ENCODE data around the gene FGF22. TPM values are rescaled to one million over a fixed set of nuclear protein-coding genes. Genes with fewer than 3 reads are reported as not detected.
"Not testable (repeated sequence)": the region's sequence is repeated elsewhere in the genome, so short reads cannot be mapped to it uniquely, and the experiment has no call there.

FGF22 gene
- total RNA-seq, 2 donors from 2014 or later: 0.27 to 0.56 TPM

DNA sequence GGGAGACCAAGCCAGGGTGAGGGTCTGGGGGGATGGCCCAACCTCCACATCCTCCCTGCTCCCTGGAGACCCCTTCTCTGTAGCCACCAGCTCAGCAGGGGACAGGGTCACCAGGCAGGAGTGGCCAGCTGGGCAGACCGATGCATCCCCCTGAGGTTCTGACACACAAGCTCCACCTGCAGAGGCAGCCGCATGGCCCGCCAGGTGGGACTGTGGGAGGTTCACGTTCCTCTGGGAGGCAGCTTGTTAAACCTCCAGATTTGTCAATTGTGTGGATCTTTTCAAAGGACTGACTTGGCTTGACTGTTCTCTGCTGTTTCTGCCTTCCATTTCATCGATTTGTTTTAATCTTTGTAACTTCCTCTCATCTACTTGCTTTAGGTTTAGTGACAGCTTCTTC lies 14.4 kb upstream of the FGF22 start:
- ATAC-seq (ENCODE audit: insufficient number of reproducible peaks, low FRiP score, low read depth) (no peak), DNase-seq (ENCODE audit: low spot score) (no peak)
- Histone ChIP-seq H3K4me3 (no peak overlapping the region), H3K9me3 (no peaks in the 10 kb centered on the region), H3K4me1 (ENCODE audit: control insufficient read depth in 1 of 2, low read depth in 2 of 2) (no peaks in the 10 kb centered on the region), H3K27ac (no peak overlapping the region), H3K36me3 (peaks cover 22% of the 10 kb centered on the region), H3K27me3 (replicated peaks; ENCODE audit: insufficient read depth) (no peaks in the 10 kb centered on the region)
- TF ChIP-seq, protein P1, sequence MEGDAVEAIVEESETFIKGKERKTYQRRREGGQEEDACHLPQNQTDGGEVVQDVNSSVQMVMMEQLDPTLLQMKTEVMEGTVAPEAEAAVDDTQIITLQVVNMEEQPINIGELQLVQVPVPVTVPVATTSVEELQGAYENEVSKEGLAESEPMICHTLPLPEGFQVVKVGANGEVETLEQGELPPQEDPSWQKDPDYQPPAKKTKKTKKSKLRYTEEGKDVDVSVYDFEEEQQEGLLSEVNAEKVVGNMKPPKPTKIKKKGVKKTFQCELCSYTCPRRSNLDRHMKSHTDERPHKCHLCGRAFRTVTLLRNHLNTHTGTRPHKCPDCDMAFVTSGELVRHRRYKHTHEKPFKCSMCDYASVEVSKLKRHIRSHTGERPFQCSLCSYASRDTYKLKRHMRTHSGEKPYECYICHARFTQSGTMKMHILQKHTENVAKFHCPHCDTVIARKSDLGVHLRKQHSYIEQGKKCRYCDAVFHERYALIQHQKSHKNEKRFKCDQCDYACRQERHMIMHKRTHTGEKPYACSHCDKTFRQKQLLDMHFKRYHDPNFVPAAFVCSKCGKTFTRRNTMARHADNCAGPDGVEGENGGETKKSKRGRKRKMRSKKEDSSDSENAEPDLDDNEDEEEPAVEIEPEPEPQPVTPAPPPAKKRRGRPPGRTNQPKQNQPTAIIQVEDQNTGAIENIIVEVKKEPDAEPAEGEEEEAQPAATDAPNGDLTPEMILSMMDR (IDR thresholded peaks at IDR 0.05): no peak

- not testable (repeated sequence) for ATAC-seq (ENCODE audit: insufficient number of reproducible peaks, low FRiP score, low read depth)
- H3K36me3 ChIP-seq: peaks cover 19% of the 10 kb centered on the region
Measured at GRCh38 chr19:626566-626965, 13.1 kb upstream of the FGF22 start.

GRCh38 chr19:628168-628567 lies 11.5 kb upstream of the FGF22 start:
- DNase-seq (ENCODE audit: low spot score): no peak
- peaks cover 10 to 11% of the 10 kb centered on the region in 2 donors for H3K4me1 ChIP-seq (ENCODE audit: control insufficient read depth in 1 of 2, low read depth in 2 of 2)
- TF ChIP-seq, protein P1 (IDR thresholded peaks at IDR 0.05): no peak
- peaks cover 11% of the 10 kb centered on the region for H3K36me3 ChIP-seq
- no peaks in the 10 kb centered on the region for H3K27me3 ChIP-seq (replicated peaks; ENCODE audit: insufficient read depth)
- ATAC-seq (ENCODE audit: insufficient number of reproducible peaks, low FRiP score, low read depth): no peak
- no peaks in the 10 kb centered on the region for H3K9me3 ChIP-seq
- no peak overlapping the region for H3K27ac ChIP-seq
- no peak overlapping the region for H3K4me3 ChIP-seq

More at GRCh38 chr19:626566-626965, 13.1 kb upstream of the FGF22 start:
- H3K9me3 ChIP-seq; DNase-seq (ENCODE audit: low spot score); H3K27me3 ChIP-seq (replicated peaks; ENCODE audit: insufficient read depth); H3K4me3 ChIP-seq; H3K4me1 ChIP-seq (ENCODE audit: control insufficient read depth in 1 of 2, low read depth in 2 of 2); H3K27ac ChIP-seq: not testable (repeated sequence)

DNA sequence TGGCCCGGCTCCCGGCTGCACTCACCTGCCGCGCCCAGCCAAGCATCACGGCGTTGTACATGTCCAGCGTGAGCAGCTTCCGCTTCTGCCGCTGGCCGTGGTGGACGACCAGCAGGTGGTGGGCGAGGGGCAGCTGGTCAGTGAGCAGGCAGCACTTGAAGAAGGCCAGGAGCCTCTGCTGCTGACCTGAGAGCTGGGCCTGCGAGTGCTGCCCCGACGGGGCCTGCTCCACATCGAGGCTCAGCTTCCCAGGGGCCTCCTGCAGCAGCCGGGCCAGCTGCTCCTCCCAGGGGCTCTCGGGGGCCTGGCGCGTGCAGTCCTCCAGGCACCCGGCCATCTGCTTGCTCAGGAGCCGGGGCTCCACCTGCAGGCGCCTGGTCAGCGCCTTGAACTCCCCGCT lies 10.2 kb upstream of the FGF22 start:
- not testable (repeated sequence) for H3K9me3 ChIP-seq

GRCh38 chr19:629961-630714 lies 9.5 kb upstream of the FGF22 start:
- H3K9me3 ChIP-seq: no peaks in the 10 kb centered on the region
- TF ChIP-seq, protein P1 (IDR thresholded peaks at IDR 0.05): no peak
- H3K36me3 ChIP-seq: peaks cover 8% of the 10 kb centered on the region
- peaks cover 15 to 18% of the 10 kb centered on the region in 2 donors for H3K4me1 ChIP-seq (ENCODE audit: control insufficient read depth in 1 of 2, low read depth in 2 of 2)
- no peak overlapping the region for H3K27ac ChIP-seq
- H3K4me3 ChIP-seq: no peak overlapping the region
- DNase-seq (ENCODE audit: low spot score): no peak
- no peak for ATAC-seq (ENCODE audit: insufficient number of reproducible peaks, low FRiP score, low read depth)
- H3K27me3 ChIP-seq (replicated peaks; ENCODE audit: insufficient read depth): no peaks in the 10 kb centered on the region

More for the DNA sequence above, 10.2 kb upstream of the FGF22 start:
- not testable (repeated sequence) for H3K36me3 ChIP-seq; DNase-seq (ENCODE audit: low spot score); H3K4me3 ChIP-seq; ATAC-seq (ENCODE audit: insufficient number of reproducible peaks, low FRiP score, low read depth); H3K27me3 ChIP-seq (replicated peaks; ENCODE audit: insufficient read depth); H3K27ac ChIP-seq
- peaks cover 15 to 18% of the 10 kb centered on the region in 2 donors for H3K4me1 ChIP-seq (ENCODE audit: control insufficient read depth in 1 of 2, low read depth in 2 of 2)

DNA sequence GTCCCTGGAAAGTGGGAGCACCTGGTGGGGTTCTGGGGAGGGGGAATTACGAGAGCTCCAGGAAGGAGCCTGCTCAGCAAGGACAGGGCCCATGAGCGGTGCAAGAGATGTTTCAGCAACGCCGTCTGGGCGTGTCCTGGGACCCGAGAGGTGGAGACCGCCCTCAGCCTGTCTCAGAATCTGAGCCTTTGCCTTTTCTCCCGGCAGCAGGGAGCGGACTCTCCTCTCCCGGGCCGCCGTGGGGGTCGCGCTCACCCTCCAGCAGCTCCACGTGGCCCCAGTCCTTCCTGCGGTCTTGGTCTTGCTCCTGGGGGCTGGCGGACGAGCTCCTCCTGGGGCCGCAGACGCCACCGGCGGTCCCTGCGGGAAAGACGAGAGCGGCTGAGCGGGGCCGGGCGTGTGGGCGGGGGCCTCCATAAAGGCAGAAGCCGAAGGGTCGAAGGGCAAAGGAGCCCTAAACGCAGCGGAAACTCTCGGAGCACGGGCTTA lies 7.1 kb upstream of the FGF22 start:
- Histone ChIP-seq H3K9me3 (no peaks in the 10 kb centered on the region), H3K36me3 (peaks cover 3% of the 10 kb centered on the region), H3K27me3 (replicated peaks; ENCODE audit: insufficient read depth) (no peaks in the 10 kb centered on the region), H3K4me1 (ENCODE audit: control insufficient read depth in 1 of 2, low read depth in 2 of 2) (peaks cover 15 to 18% of the 10 kb centered on the region in 2 donors), H3K4me3 (peak overlapping the region; percentile 79), H3K27ac (no peak overlapping the region)
- TF ChIP-seq, protein P1 (IDR thresholded peaks at IDR 0.05): no peak
- DNase-seq (ENCODE audit: low spot score) (no peak), ATAC-seq (ENCODE audit: insufficient number of reproducible peaks, low FRiP score, low read depth) (no peak)
